HepG2 (cell line): ENCODE measurements around the gene NEUROD1. TPM values are rescaled to one million over a fixed set of nuclear protein-coding genes. Genes with fewer than 3 reads are reported as not detected.

ENCODE experiments used
- ATAC-seq: fragments of 200-7000 bp; cut with Tn5 transposase; 3 replicates; pipeline ENCODE4 v1.9.1; 2020; ENCODE audit warnings: mild to moderate bottlenecking, moderate library complexity
- BruUV-seq: library from RNA; stranded (reverse); fragments of 400-500 nt; replicated peaks from 2 replicates; lab custom pipeline; 2021; lab: Mats Ljungman, UMichigan
- CTCF ChIA-PET: fragments of 300-600 bp; formaldehyde crosslinking; extraction: SDS; loops from one replicate; lab custom pipeline; 2021; ENCODE audit warnings: low total read pairs, inconsistent platforms, low intra/inter-chr PET ratio; lab: Yijun Ruan, JAX
- POLR2A ChIA-PET: fragments of 350-600 bp; sonication (Branson Sonifier 250); formaldehyde crosslinking; loops from one replicate; lab custom pipeline; 2020; ENCODE audit warnings: antibody characterized with exemption, inconsistent platforms; lab: Yijun Ruan, JAX
- DNase-seq: peaks from one replicate; pipeline ENCODE4 v3.0.0-alpha.2; 2015; ENCODE audit warnings: low spot score
- FAIRE-seq: peaks from 3 replicates; lab custom pipeline; 2011; peaks lifted over from hg19 to GRCh38; lab: Jason Lieb, UNC
- H2AFZ ChIP-seq: one replicate; pipeline ENCODE4 v1.6.1; 2011; ENCODE audit warnings: low read length, inconsistent platforms
- H3K27ac ChIP-seq: fragments of 300-600 bp; 3 replicates; pipeline ENCODE4 v1.8.0; 2011; ENCODE audit warnings: mixed run types, mild to moderate bottlenecking, mixed read lengths, low read length, inconsistent platforms; ENCODE audit not compliant: insufficient read depth; ENCODE audit errors: extremely low read length
- H3K27me3 ChIP-seq, 2 experiments: fragments of 200-600 bp in 1 of 2; 2 replicates in 1 of 2; 3 replicates in 1 of 2; pipeline versions ENCODE4 v1.6.0 to v1.8.0; 2011; ENCODE audit warnings: low read length in 2 of 2, mild to moderate bottlenecking in 2 of 2, moderate library complexity in 2 of 2, inconsistent platforms in 1 of 2; ENCODE audit not compliant: insufficient read depth in 2 of 2, control insufficient read depth in 1 of 2
- H3K36me3 ChIP-seq, 2 experiments: fragments of 200-600 bp in 1 of 2; replicated peaks in 1 of 2; 2 replicates in 1 of 2; 3 replicates in 1 of 2; pipeline versions ENCODE4 v1.5.1 to v1.8.0; 2011; ENCODE audit warnings: low read length in 2 of 2, inconsistent platforms in 1 of 2; ENCODE audit not compliant: insufficient read depth in 2 of 2, control insufficient read depth in 1 of 2
- H3K4me1 ChIP-seq: 2 replicates; pipeline ENCODE4 v1.5.1; 2012; ENCODE audit warnings: low read length, inconsistent platforms; ENCODE audit not compliant: insufficient read depth
- H3K4me2 ChIP-seq: 2 replicates; pipeline ENCODE4 v1.6.0; 2011; ENCODE audit warnings: low read depth, low read length, inconsistent platforms
- H3K4me3 ChIP-seq, 3 experiments: fragments of 200-600 bp in 1 of 3; sonication (generic), shearing (Covaris generic) in 1 of 3; replicated peaks in 1 of 3; 2 replicates each; pipeline ENCODE4 v1.5.1; 2011 to 2016; ENCODE audit warnings: low read length in 3 of 3, inconsistent platforms in 2 of 3, low read depth in 2 of 3, mild to moderate bottlenecking in 2 of 3, control low read depth in 1 of 3, mixed read lengths in 1 of 3; ENCODE audit not compliant: insufficient read depth in 1 of 3
- H3K79me2 ChIP-seq: one replicate; pipeline ENCODE4 v1.6.1; 2011; ENCODE audit warnings: low read length, inconsistent platforms; ENCODE audit not compliant: insufficient read depth
- H3K9ac ChIP-seq: 2 replicates; pipeline ENCODE4 v1.6.0; 2011; ENCODE audit warnings: mild to moderate bottlenecking, low read depth, low read length, inconsistent platforms; ENCODE audit not compliant: insufficient read depth
- H3K9me3 ChIP-seq: 2 replicates; pipeline ENCODE4 v1.5.1; 2012; ENCODE audit warnings: mild to moderate bottlenecking, low read length
- H4K20me1 ChIP-seq: 2 replicates; pipeline ENCODE4 v1.6.0; 2011; ENCODE audit warnings: inconsistent platforms, mild to moderate bottlenecking, low read length, moderate library complexity; ENCODE audit not compliant: insufficient read depth
- IRX3 ChIP-seq: sonication (generic); formaldehyde crosslinking; IDR thresholded peaks from 2 replicates; pipeline ENCODE4 v1.8.1; 2023; ENCODE audit warnings: mild to moderate bottlenecking, low read depth, missing genetic modification reagents, borderline replicate concordance
- KLF13 ChIP-seq: sonication (generic); formaldehyde crosslinking; IDR thresholded peaks from 2 replicates; pipeline ENCODE4 v1.4.0; 2020; ENCODE audit warnings: mild to moderate bottlenecking, missing genetic modification reagents
- ZFAT ChIP-seq: sonication (generic); formaldehyde crosslinking; conservative IDR thresholded peaks from 2 replicates; pipeline ENCODE4 v1.8.1; 2023; ENCODE audit warnings: missing genetic modification reagents, inconsistent platforms
- ZNF883 ChIP-seq: sonication (generic); formaldehyde crosslinking; IDR thresholded peaks from 2 replicates; pipeline ENCODE4 v1.5.1; 2020; ENCODE audit warnings: mild to moderate bottlenecking, missing genetic modification reagents; ENCODE audit errors: not compliant biosample characterization
- WGBS: methylation state at CpG from one replicate; pipeline ENCODE4 v1.1.6; 2017; ENCODE audit warnings: low lambda C conversion rate; 5-methylcytosine and 5-hydroxymethylcytosine counted together
- in situ Hi-C: cut with HindIII; loops from 2 replicates; pipeline ENCODE4 v1.10.0; 2017; ENCODE audit warnings: low pct_unique_long_range_greater_than_20kb; ENCODE audit not compliant: extremely low pct_ligation_motif_present
- intact Hi-C: fragments of 100-400 bp; cut with micrococcal nuclease; formaldehyde crosslinking; loops from one replicate; pipeline ENCODE4 v1.10.0; 2022; ENCODE audit not compliant: unreplicated experiment
- polyA plus RNA-seq, 8 experiments: library from polyadenylated mRNA; depleted of rRNA in 3 of 8; stranded (reverse) in 7 of 8; unstranded in 1 of 8; fragments of >200 nt; fragmentation: Illumina TruSeq in 4 of 8; extraction: Trizol in 4 of 8; gene quantifications; 2 replicates each; pipeline versions ENCODE4 v1.2.1 to v1.2.3, GENCODE V29; 2011 to 2016; ENCODE audit warnings: low read depth in 4 of 8, missing spikeins in 1 of 8, mixed read lengths in 1 of 8; ENCODE audit not compliant: insufficient read depth in 1 of 8
- total RNA-seq, 5 experiments: library from RNA; depleted of rRNA; stranded (reverse); fragments of >200 nt; fragmentation: Illumina TruSeq; extraction: Trizol; gene quantifications; 2 replicates each; pipeline ENCODE4 v1.2.3, GENCODE V29; 2016; ENCODE audit warnings: low read depth in 1 of 5
- TF ChIP-seq, protein P1 (sequence below), 2 experiments: sonication (generic) in 1 of 2; formaldehyde crosslinking in 1 of 2; IDR thresholded peaks; 2 replicates each; pipeline versions ENCODE4 v1.4.0 to v1.6.1; 2018 to 2020; ENCODE audit warnings: missing genetic modification reagents in 2 of 2, borderline replicate concordance in 1 of 2, low read depth in 1 of 2, mild to moderate bottlenecking in 1 of 2, missing biosample characterization in 1 of 2
- TF ChIP-seq, protein P2 (sequence below): sonication (generic); formaldehyde crosslinking; IDR thresholded peaks from 2 replicates; pipeline ENCODE4 v1.4.0; 2020; ENCODE audit warnings: missing genetic modification reagents

NEUROD1 gene
- total and polyA plus RNA-seq, 2 of the 13 experiments (the other 11 are each of a cell fraction or from before 2014, with no cell fraction given) = not detected

DNA sequence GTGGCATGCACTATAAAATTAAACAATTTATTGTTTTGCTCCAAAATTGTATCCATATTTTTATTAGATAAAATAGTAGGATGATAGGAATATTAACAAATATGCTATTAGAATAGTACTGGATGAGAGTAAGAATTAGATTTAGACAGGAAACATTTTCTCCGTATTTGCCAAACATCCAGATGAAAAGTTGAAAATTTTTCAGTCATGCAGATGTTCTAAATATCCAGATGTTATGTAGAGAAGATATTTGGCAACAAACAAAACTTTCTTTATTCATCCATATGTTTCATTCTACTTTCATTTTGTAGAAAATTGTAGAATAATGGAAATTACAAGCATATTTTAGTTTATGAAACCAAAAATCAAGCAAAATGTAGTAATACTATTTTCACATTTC, 45.2 kb upstream of the NEUROD1 start:
- DNase-seq = no peak

More for the DNA sequence above, 45.2 kb upstream of the NEUROD1 start:
- Histone ChIP-seq H3K4me1 (no peaks in the 10 kb centered on the region), H3K4me2 (no peak overlapping the region), H3K9ac (no peak overlapping the region), H3K9me3 (peaks cover 11% of the 10 kb centered on the region; the same call in 1 of the 2 replicates)
- FAIRE-seq = no peak
- TF ChIP-seq ZFAT (CRISPR knock-in tag) (no peak), ZNF883 (no peak), IRX3 (CRISPR knock-in tag) (no peak), KLF13 (CRISPR knock-in tag) (no peak)
- TF ChIP-seq, protein P1, sequence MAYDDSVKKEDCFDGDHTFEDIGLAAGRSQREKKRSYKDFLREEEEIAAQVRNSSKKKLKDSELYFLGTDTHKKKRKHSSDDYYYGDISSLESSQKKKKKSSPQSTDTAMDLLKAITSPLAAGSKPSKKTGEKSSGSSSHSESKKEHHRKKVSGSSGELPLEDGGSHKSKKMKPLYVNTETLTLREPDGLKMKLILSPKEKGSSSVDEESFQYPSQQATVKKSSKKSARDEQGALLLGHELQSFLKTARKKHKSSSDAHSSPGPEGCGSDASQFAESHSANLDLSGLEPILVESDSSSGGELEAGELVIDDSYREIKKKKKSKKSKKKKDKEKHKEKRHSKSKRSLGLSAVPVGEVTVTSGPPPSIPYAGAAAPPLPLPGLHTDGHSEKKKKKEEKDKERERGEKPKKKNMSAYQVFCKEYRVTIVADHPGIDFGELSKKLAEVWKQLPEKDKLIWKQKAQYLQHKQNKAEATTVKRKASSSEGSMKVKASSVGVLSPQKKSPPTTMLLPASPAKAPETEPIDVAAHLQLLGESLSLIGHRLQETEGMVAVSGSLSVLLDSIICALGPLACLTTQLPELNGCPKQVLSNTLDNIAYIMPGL (CRISPR knock-in tag; IDR thresholded peaks at IDR 0.05; ENCODE audit: borderline replicate concordance in 1 of 2, low read depth in 1 of 2) = no peak
- TF ChIP-seq, protein P2, sequence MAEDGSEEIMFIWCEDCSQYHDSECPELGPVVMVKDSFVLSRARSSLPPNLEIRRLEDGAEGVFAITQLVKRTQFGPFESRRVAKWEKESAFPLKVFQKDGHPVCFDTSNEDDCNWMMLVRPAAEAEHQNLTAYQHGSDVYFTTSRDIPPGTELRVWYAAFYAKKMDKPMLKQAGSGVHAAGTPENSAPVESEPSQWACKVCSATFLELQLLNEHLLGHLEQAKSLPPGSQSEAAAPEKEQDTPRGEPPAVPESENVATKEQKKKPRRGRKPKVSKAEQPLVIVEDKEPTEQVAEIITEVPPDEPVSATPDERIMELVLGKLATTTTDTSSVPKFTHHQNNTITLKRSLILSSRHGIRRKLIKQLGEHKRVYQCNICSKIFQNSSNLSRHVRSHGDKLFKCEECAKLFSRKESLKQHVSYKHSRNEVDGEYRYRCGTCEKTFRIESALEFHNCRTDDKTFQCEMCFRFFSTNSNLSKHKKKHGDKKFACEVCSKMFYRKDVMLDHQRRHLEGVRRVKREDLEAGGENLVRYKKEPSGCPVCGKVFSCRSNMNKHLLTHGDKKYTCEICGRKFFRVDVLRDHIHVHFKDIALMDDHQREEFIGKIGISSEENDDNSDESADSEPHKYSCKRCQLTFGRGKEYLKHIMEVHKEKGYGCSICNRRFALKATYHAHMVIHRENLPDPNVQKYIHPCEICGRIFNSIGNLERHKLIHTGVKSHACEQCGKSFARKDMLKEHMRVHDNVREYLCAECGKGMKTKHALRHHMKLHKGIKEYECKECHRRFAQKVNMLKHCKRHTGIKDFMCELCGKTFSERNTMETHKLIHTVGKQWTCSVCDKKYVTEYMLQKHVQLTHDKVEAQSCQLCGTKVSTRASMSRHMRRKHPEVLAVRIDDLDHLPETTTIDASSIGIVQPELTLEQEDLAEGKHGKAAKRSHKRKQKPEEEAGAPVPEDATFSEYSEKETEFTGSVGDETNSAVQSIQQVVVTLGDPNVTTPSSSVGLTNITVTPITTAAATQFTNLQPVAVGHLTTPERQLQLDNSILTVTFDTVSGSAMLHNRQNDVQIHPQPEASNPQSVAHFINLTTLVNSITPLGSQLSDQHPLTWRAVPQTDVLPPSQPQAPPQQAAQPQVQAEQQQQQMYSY = no peak
- TF ChIP-seq, all 625 proteins: peak for 0
- BruUV-seq = no TSS peak
- no peaks in the 10 kb centered on the region for H3K27me3 ChIP-seq
- no peaks in the 10 kb centered on the region for H3K36me3 ChIP-seq
- ATAC-seq = no peak
- no peak overlapping the region for H2AFZ ChIP-seq
- POLR2A ChIA-PET = no interaction called here
- intact Hi-C loops = no loop called here
- in situ Hi-C loops = no loop called here
- no peaks in the 10 kb centered on the region for H4K20me1 ChIP-seq
- CTCF ChIA-PET = no interaction called here
- H3K4me3 ChIP-seq = no peak overlapping the region
- no peaks in the 10 kb centered on the region for H3K79me2 ChIP-seq
- WGBS = 3% methylated on average over 1 of the region's 1 CpG
- H3K27ac ChIP-seq = no peak overlapping the region
